Measurements from ENCODE around the gene THOC6.

The THOC6 gene

DNA sequence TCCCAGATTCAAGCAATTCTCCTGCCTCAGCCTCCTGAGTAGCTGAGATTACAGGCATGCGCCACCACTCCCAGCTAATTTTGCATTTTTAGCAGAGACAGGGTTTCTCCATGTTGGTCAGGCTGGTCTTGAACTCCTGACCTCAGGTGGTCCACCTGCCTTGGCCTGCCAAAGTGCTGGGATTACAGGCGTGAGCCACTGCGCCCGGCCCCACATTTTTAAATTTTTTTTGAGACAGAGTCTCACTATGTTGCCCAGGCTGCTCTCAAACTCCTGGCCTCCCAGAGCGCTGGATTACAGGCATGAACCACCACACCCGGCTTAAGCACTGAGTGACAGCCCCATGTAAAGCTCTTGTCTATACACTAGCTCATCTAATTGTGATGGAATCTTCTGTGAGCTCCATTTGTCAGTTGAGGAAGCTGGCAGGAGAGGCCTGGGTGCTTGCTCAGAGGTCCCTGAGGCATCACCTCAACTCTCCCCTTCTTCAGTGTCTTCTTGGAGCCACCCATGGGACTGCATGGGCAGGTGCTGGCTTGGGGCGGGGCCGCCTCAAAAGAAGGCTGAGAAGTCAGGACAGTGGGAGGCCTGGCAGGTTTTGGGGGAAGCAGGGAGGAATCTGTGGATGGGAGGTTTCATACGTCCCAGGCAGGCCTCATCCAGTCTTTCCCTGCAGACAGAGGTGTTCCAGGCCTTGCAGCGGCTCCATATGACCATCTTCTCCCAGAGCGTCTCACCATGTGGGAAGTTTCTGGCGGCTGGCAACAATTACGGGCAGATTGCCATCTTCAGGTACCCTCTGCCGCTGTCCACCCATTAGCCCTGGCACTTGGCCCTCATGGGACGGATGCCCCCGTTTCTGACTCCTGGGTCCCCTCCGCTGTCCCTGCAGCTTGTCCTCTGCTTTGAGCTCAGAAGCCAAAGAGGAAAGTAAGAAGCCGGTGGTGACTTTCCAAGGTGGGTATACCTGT, 1.5 kb downstream of the THOC6 start:
- TF ChIP-seq, protein P1, sequence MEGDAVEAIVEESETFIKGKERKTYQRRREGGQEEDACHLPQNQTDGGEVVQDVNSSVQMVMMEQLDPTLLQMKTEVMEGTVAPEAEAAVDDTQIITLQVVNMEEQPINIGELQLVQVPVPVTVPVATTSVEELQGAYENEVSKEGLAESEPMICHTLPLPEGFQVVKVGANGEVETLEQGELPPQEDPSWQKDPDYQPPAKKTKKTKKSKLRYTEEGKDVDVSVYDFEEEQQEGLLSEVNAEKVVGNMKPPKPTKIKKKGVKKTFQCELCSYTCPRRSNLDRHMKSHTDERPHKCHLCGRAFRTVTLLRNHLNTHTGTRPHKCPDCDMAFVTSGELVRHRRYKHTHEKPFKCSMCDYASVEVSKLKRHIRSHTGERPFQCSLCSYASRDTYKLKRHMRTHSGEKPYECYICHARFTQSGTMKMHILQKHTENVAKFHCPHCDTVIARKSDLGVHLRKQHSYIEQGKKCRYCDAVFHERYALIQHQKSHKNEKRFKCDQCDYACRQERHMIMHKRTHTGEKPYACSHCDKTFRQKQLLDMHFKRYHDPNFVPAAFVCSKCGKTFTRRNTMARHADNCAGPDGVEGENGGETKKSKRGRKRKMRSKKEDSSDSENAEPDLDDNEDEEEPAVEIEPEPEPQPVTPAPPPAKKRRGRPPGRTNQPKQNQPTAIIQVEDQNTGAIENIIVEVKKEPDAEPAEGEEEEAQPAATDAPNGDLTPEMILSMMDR (IDR thresholded peaks at IDR 0.05; ENCODE audit: low read depth, low read length): no peak
- no peak overlapping the region for H3K4me3 ChIP-seq (replicated peaks in 1 of 2; ENCODE audit: low read depth in 2 of 2, low read length in 2 of 2)
- no peak for DNase-seq (ENCODE audit: low read depth in 2 of 2)

DNA sequence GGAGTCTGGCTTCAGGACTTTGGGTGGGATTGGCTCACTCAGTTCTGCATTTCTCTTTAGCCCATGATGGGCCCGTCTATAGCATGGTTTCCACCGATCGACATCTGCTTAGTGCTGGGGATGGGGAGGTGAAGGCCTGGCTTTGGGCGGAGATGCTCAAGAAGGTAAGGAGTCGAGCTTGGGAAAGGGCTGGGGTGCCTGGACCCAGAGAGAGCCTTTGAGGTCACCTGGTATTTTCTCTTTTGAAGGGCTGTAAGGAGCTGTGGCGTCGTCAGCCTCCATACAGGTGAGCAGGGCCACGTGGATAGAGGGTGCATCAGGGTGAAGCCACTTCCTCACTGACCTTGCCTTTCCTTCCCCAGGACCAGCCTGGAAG, 2.2 kb downstream of the THOC6 start:
- DNase-seq (ENCODE audit: low read depth in 2 of 2): no peak
- no peak overlapping the region for H3K4me3 ChIP-seq (replicated peaks in 1 of 2; ENCODE audit: low read depth in 2 of 2, low read length in 2 of 2)
- TF ChIP-seq, protein P1 (IDR thresholded peaks at IDR 0.05; ENCODE audit: low read depth, low read length): no peak

DNA sequence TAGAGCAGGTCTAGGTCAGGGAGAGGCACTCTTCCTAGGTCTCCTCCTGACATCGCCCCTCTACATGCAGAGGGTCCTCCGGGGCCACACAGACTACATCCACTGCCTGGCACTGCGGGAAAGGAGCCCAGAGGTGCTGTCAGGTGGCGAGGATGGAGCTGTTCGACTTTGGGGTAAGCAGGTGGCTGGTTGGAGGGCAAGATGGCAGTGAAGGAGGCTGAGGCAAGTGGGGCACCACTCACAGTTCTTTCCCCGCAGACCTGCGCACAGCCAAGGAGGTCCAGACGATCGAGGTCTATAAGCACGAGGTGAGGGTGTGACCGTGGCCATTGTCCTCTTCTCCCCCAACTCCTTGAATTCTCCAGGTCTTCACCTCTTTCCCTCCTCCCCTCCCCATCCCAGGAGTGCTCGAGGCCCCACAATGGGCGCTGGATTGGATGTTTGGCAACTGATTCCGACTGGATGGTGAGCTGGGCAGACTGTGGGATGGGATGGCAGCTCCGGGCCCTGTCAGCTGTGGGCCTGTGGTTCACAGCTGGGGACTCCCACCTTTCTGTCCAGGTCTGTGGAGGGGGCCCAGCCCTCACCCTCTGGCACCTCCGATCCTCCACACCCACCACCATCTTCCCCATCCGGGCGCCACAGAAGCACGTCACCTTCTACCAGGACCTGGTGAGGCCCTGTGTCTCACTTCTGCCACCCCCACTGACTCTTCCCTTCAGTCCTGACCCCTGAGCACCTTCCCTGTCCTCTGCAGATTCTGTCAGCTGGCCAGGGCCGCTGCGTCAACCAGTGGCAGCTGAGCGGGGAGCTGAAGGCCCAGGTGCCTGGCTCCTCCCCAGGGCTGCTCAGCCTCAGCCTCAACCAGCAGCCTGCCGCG, 3.0 kb downstream of the THOC6 start:
- no peak overlapping the region for H3K4me3 ChIP-seq (replicated peaks in 1 of 2; ENCODE audit: low read depth in 2 of 2, low read length in 2 of 2)
- TF ChIP-seq, protein P1 (IDR thresholded peaks at IDR 0.05; ENCODE audit: low read depth, low read length): no peak
- no peak for DNase-seq (ENCODE audit: low read depth in 2 of 2)

DNA sequence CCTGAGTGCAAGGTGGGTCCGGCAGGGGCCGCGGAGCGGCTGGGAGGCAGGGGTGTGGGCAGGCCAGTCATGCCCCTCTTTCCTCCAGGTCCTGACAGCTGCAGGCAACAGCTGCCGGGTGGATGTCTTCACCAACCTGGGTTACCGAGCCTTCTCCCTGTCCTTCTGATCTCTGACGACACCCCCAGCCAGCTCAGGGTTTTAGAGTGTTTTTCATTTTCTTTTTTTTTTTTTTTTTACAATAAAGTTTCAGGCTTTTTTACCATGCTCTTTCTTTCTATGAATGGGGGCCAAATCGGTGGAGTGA, 3.6 kb downstream of the THOC6 start:
- TF ChIP-seq, protein P1 (IDR thresholded peaks at IDR 0.05; ENCODE audit: low read depth, low read length): no peak
- H3K4me3 ChIP-seq (replicated peaks in 1 of 2; ENCODE audit: low read depth in 2 of 2, low read length in 2 of 2): no peak overlapping the region
- no peak for DNase-seq (ENCODE audit: low read depth in 2 of 2)

DNA sequence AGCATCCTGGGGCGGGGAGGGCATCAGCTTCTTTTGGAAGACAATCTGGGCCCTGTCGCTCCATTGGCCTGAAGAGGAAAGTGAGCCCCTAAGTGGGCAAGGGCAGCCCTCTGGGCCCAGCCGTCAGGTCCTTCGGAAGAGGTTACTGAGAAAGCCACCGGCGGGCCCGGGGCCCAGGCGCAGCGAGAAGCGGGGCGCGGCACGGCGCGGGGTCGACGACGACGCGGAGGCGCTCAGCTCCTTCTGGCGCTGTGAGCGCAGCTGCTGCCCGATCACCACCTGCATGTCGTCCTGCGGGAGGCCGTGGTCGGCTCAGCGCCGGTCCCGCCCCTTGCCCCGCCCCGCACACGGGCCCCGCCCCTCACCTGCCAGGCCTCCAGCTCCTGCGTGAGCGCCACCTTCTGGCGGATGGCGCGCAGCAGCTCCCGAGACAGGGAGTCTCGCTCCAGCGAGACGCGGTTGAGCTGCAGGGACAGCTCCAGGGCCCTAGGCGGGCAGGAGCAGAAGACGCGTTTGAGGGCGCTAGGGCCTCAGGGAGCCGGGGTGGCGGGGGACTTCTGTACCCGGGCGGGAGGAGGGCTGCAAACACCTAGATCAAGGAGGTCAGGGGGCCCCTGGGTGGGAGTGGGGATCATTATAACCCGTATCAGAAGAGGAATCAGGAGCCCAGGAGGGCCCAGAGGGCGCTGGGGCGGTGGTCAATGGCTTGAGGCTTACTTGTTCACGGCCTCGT, 4.3 kb downstream of the THOC6 start:
- TF ChIP-seq, protein P1 (IDR thresholded peaks at IDR 0.05; ENCODE audit: low read depth, low read length): peak; percentile 70
- H3K4me3 ChIP-seq (replicated peaks in 1 of 2; ENCODE audit: low read depth in 2 of 2, low read length in 2 of 2): no peak overlapping the region
- peak; percentile 63 to 73 for DNase-seq (ENCODE audit: low read depth in 2 of 2)

DNA sequence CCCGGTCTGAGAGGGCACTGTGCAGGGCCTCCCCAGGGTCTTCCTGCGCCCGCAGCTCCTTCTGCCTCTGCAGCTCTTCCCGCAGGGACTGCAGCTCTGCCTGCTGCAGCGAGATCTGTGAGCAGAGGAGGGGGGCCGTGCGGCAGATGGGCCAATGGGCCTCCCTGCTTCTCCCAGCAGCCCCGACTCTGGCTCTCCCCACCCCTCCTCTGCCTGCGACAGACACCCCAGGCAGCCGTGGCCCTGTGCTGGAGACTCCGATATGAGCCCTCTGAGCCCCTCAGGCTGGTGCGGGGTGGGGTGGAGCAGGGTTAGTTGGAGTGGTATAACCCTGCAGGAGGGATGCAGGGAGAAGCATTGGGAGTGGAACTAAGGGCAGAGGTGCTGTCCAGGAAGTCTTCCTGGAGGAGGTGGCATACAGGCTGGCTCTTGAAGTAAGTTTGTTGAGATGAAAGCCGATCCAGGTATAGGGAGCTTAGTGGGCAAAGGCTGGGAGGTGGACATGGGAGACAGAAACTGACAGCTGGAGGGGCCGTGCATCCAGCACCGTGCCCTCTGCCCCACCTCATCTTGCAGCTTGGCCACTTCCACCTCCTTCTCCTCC, 5.0 kb downstream of the THOC6 start:
- no peak for DNase-seq (ENCODE audit: low read depth in 2 of 2)
- TF ChIP-seq, protein P1 (IDR thresholded peaks at IDR 0.05; ENCODE audit: low read depth, low read length): no peak
- H3K4me3 ChIP-seq (replicated peaks in 1 of 2; ENCODE audit: low read depth in 2 of 2, low read length in 2 of 2): no peak overlapping the region
